GM08714 (cell line): ENCODE data around the gene POMP.

Experiments used
- H3K4me3 ChIP-seq: fragments of 200-500 bp; sonication (Bioruptor generic); 2 replicates; pipeline ENCODE4 v1.5.1; 2014; ENCODE audit warnings: mild to moderate bottlenecking, low read length, inconsistent platforms
- ZNF274 ChIP-seq: IDR thresholded peaks from 2 replicates; pipeline ENCODE4 v1.6.1; 2012; ENCODE audit warnings: mild to moderate bottlenecking, low read depth, low read length

The POMP gene

GRCh38 chr13:28725046-28725610 is 66.2 kb downstream of the POMP start:
- no peak overlapping the region for H3K4me3 ChIP-seq
- TF ChIP-seq ZNF274, result no peak
